BLaER1 (cell line): ENCODE measurements around the gene HCN2.

Source experiments
- H3K27ac ChIP-seq: shearing (Covaris generic); formaldehyde crosslinking; 2 replicates; pipeline ENCODE4 v1.8.1; 2022
- H3K27me3 ChIP-seq: shearing (Covaris generic); formaldehyde crosslinking; 2 replicates; pipeline ENCODE4 v1.8.1; 2022
- H3K36me3 ChIP-seq: shearing (Covaris generic); formaldehyde crosslinking; 2 replicates; pipeline ENCODE4 v1.8.1; 2022
- H3K4me1 ChIP-seq: shearing (Covaris generic); formaldehyde crosslinking; 2 replicates; pipeline ENCODE4 v1.8.1; 2022
- H3K4me2 ChIP-seq: shearing (Covaris generic); formaldehyde crosslinking; 2 replicates; pipeline ENCODE4 v1.8.1; 2022
- H3K4me3 ChIP-seq: shearing (Covaris generic); formaldehyde crosslinking; 2 replicates; pipeline ENCODE4 v1.8.1; 2022
- H3K9ac ChIP-seq: shearing (Covaris generic); formaldehyde crosslinking; 2 replicates; pipeline ENCODE4 v1.8.1; 2022
- H3K9me3 ChIP-seq: shearing (Covaris generic); formaldehyde crosslinking; 2 replicates; pipeline ENCODE4 v1.8.1; 2022
- H4K20me1 ChIP-seq: shearing (Covaris generic); formaldehyde crosslinking; 2 replicates; pipeline ENCODE4 v1.8.1; 2022
- Cebpa-rat ChIP-seq: shearing (Covaris generic); IDR thresholded peaks from 2 replicates; pipeline ENCODE4 v1.8.1; 2022

The HCN2 gene

DNA sequence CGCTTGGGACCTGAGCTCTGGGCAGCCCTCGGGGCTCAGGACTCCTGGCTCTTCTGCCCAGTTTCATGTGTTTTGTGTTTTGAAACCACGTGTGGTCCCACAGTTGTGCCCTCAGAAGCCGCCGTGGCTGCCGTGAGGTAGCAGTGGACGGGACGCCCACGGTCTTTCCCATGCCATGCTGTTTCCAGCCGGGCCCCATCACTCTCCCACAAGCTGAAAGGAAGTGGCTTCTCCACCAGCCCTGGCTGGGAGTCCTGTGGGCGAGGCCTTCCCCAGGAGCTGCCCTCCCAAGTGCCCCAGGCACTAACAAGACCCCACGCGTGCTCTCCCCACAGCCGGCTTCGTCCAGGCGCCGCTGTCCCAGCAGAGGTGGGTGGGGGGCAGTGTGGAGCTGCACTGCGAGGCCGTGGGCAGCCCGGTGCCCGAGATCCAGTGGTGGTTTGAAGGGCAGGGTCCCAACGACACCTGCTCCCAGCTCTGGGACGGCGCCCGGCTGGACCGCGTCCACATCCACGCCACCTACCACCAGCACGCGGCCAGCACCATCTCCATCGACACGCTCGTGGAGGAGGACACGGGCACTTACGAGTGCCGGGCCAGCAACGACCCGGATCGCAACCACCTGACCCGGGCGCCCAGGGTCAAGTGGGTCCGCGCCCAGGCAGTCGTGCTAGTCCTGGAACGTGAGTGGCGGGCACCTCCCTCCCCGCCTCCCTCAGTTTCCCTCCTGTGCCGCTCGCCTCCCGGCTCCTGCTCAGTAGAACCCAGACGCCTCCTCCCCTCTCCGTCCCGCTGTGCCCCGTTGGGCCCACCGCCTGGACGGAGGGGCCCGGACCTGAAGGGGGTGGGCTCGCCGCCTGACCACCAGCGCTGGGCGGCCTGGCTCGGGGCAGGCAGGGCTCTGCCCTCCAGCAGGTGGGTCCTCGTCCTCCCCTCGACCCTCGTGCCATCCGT is 12.0 kb upstream of the HCN2 start:
- TF ChIP-seq Cebpa-rat = no peak
- peaks cover 97% of the 10 kb centered on the region for H4K20me1 ChIP-seq
- H3K4me2 ChIP-seq = 0 out of 2 replicates have a peak overlapping the region, but pooled peaks have one; percentile 99
- H3K9ac ChIP-seq = no peak overlapping the region
- no peaks in the 10 kb centered on the region for H3K27me3 ChIP-seq
- peaks cover 39% of the 10 kb centered on the region for H3K4me1 ChIP-seq
- H3K9me3 ChIP-seq = no peaks in the 10 kb centered on the region
- 0 out of 2 replicates have a peak overlapping the region, but pooled peaks have one; percentile 9 for H3K27ac ChIP-seq
- H3K4me3 ChIP-seq = no peak overlapping the region
- H3K36me3 ChIP-seq = peaks cover 67% of the 10 kb centered on the region

- no peak overlapping the region for H3K27ac ChIP-seq
- H4K20me1 ChIP-seq = peaks cover 97% of the 10 kb centered on the region
- H3K27me3 ChIP-seq = no peaks in the 10 kb centered on the region
- H3K4me2 ChIP-seq = no peak overlapping the region
- H3K36me3 ChIP-seq = peaks cover 82% of the 10 kb centered on the region
- no peak for TF ChIP-seq Cebpa-rat
- no peaks in the 10 kb centered on the region for H3K9me3 ChIP-seq
- no peak overlapping the region for H3K4me3 ChIP-seq
- peaks cover 36% of the 10 kb centered on the region for H3K4me1 ChIP-seq
- H3K9ac ChIP-seq = no peak overlapping the region
These were observed 10.4 kb upstream of the HCN2 start for GRCh38 chr19:579111-579841.

DNA sequence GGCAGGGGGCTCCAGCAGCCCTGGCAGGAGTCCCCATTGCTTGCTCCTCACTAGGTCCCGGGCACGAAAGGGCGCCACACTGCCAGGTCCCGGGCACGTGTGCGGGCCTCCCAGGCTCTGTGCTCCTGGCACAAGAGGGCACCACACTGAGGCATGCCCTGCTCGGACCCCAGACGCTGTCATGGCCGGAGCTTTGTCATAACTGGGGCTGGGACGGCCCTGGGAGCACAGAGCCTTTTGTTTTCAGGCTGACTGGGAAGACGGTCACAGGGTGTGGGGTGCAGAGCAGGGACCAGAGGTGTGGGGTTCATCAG is 9.9 kb upstream of the HCN2 start:
- Histone ChIP-seq H3K36me3 (peaks cover 82% of the 10 kb centered on the region), H3K9me3 (no peaks in the 10 kb centered on the region), H3K27me3 (no peaks in the 10 kb centered on the region), H3K4me1 (peaks cover 35% of the 10 kb centered on the region), H3K4me3 (no peak overlapping the region), H4K20me1 (peaks cover 97% of the 10 kb centered on the region), H3K27ac (no peak overlapping the region), H3K4me2 (no peak overlapping the region), H3K9ac (no peak overlapping the region)
- TF ChIP-seq Cebpa-rat = no peak

GRCh38 chr19:580274-580835 is 9.3 kb upstream of the HCN2 start:
- no peak overlapping the region for H3K9ac ChIP-seq
- H4K20me1 ChIP-seq = peaks cover 97% of the 10 kb centered on the region
- H3K4me1 ChIP-seq = peaks cover 31% of the 10 kb centered on the region
- H3K9me3 ChIP-seq = no peaks in the 10 kb centered on the region
- H3K4me2 ChIP-seq = no peak overlapping the region
- H3K4me3 ChIP-seq = no peak overlapping the region
- no peak for TF ChIP-seq Cebpa-rat
- H3K36me3 ChIP-seq = peaks cover 82% of the 10 kb centered on the region
- no peak overlapping the region for H3K27ac ChIP-seq
- H3K27me3 ChIP-seq = no peaks in the 10 kb centered on the region

DNA sequence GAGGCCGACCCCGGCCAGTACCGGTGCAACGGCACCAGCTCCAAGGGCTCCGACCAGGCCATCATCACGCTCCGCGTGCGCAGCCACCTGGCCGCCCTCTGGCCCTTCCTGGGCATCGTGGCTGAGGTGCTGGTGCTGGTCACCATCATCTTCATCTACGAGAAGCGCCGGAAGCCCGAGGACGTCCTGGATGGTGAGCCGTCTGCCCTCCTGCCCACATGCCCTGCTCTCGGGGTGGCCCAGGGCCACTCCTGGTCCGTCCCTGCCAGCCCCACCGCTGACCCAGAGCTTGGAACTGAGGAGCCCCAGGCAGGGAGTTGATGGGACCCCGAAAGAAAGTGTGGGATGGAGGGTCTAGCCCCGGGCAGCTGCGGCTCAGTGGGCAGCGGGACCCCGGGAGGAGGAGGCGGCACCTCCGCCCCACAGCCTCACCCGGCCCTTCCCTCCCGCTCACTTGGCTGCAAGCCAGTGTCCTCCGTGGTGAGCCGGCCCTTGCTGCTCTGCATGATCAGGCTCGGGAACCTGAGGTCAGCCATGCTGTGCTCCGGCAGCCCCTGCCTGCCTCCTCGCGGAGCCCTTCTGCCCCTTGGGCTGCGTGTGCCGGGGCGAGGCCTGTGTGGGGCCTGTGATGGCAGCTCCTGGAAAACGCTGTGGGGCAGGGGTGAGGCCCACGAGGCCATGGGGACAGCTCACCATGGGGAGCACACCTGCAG is 8.1 kb upstream of the HCN2 start:
- no peaks in the 10 kb centered on the region for H3K9me3 ChIP-seq
- H3K9ac ChIP-seq = no peak overlapping the region
- H3K36me3 ChIP-seq = peaks cover 75% of the 10 kb centered on the region
- H3K4me1 ChIP-seq = peaks cover 20% of the 10 kb centered on the region
- no peak for TF ChIP-seq Cebpa-rat
- H4K20me1 ChIP-seq = peaks cover 97% of the 10 kb centered on the region
- no peak overlapping the region for H3K4me2 ChIP-seq
- H3K4me3 ChIP-seq = no peak overlapping the region
- no peak overlapping the region for H3K27ac ChIP-seq
- no peaks in the 10 kb centered on the region; the same call in 1 of the 2 replicates for H3K27me3 ChIP-seq

DNA sequence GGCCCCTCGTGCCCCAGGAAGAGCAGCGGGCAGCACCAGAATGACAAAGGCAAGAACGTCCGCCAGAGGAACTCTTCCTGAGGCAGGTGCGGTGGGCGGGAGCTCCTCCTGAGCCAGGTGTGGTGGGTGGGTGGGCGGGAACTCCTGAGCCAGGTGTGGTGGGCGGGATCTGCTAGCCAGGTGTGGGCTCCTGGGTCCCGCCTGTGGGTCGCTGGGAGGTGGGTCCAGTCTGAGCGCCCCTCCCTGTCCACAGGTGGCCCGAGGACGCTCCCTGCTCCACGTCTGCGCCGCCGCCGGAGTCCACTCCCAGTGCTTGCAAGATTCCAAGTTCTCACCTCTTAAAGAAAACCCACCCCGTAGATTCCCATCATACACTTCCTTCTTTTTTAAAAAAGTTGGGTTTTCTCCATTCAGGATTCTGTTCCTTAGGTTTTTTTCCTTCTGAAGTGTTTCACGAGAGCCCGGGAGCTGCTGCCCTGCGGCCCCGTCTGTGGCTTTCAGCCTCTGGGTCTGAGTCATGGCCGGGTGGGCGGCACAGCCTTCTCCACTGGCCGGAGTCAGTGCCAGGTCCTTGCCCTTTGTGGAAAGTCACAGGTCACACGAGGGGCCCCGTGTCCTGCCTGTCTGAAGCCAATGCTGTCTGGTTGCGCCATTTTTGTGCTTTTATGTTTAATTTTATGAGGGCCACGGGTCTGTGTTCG is 7.0 kb upstream of the HCN2 start:
- H3K36me3 ChIP-seq = peaks cover 64% of the 10 kb centered on the region
- no peaks in the 10 kb centered on the region for H3K9me3 ChIP-seq
- H3K27ac ChIP-seq = no peak overlapping the region
- H3K4me2 ChIP-seq = no peak overlapping the region
- peaks cover 14% of the 10 kb centered on the region for H3K4me1 ChIP-seq
- H3K9ac ChIP-seq = no peak overlapping the region
- peaks cover under 1% of the 10 kb centered on the region; the same call in 1 of the 2 replicates for H3K27me3 ChIP-seq
- H3K4me3 ChIP-seq = no peak overlapping the region
- TF ChIP-seq Cebpa-rat = no peak
- H4K20me1 ChIP-seq = peaks cover 90% of the 10 kb centered on the region

- Histone ChIP-seq H4K20me1 (peaks cover 90% of the 10 kb centered on the region), H3K36me3 (peaks cover 56% of the 10 kb centered on the region), H3K4me2 (no peak overlapping the region), H3K4me1 (peaks cover 22% of the 10 kb centered on the region), H3K9ac (no peak overlapping the region), H3K27me3 (peaks cover 8% of the 10 kb centered on the region), H3K27ac (no peak overlapping the region), H3K4me3 (no peak overlapping the region), H3K9me3 (no peaks in the 10 kb centered on the region)
- TF ChIP-seq Cebpa-rat = no peak
These were observed 6.3 kb upstream of the HCN2 start for GRCh38 chr19:583198-583967.

- Histone ChIP-seq H3K27me3 (peaks cover 13% of the 10 kb centered on the region), H3K9me3 (no peaks in the 10 kb centered on the region), H3K4me2 (peak overlapping the region; percentile 17; the same call in 1 of the 2 replicates), H3K4me3 (no peak overlapping the region), H4K20me1 (peaks cover 90% of the 10 kb centered on the region), H3K9ac (no peak overlapping the region), H3K27ac (no peak overlapping the region), H3K4me1 (peaks cover 27% of the 10 kb centered on the region), H3K36me3 (peaks cover 51% of the 10 kb centered on the region)
- no peak for TF ChIP-seq Cebpa-rat
These were observed 5.8 kb upstream of the HCN2 start for GRCh38 chr19:583968-584239.
